WERI-Rb-1 (cell line): ENCODE measurements around the gene TPT1.
"Not testable (repeated sequence)": the region's sequence is repeated elsewhere in the genome, so short reads cannot be mapped to it uniquely, and the experiment has no call there.

Experiments used
- DNase-seq: peaks from one replicate; pipeline ENCODE4 v3.0.0-alpha.2; 2020
- H3K27ac ChIP-seq: fragments of 250-450 bp; sonication (Bioruptor Pico); 2 replicates; pipeline ENCODE4 v1.5.1; 2020; ENCODE audit warnings: mild to moderate bottlenecking, moderate library complexity
- H3K27me3 ChIP-seq: fragments of 250-450 bp; sonication (Bioruptor Pico); 2 replicates; pipeline ENCODE4 v1.5.1; 2021; ENCODE audit warnings: mild to moderate bottlenecking, low read depth, moderate library complexity; ENCODE audit not compliant: insufficient read depth, severe bottlenecking
- H3K36me3 ChIP-seq: fragments of 250-450 bp; sonication (Bioruptor Pico); 2 replicates; pipeline ENCODE4 v1.5.1; 2020; ENCODE audit warnings: mild to moderate bottlenecking, moderate library complexity
- H3K4me3 ChIP-seq: 2 replicates; pipeline ENCODE4 v1.5.1; 2011; ENCODE audit warnings: low read depth, mild to moderate bottlenecking, control low read depth, low read length
- H3K9me3 ChIP-seq: fragments of 250-450 bp; sonication (Bioruptor Pico); 2 replicates; pipeline ENCODE4 v1.5.1; 2021; ENCODE audit warnings: mild to moderate bottlenecking, moderate library complexity; ENCODE audit not compliant: severe bottlenecking
- TF ChIP-seq, protein P1 (sequence below): IDR thresholded peaks from 2 replicates; pipeline ENCODE4 v1.5.1; 2011; ENCODE audit warnings: low read depth, mild to moderate bottlenecking, control low read depth, inconsistent platforms, low read length

The TPT1 gene

GRCh38 chr13:45356966-45357672, 16.1 kb upstream of the TPT1 start:
- Histone ChIP-seq H3K27ac (no peak overlapping the region), H3K36me3 (no peaks in the 10 kb centered on the region), H3K27me3 (no peaks in the 10 kb centered on the region), H3K9me3 (no peaks in the 10 kb centered on the region), H3K4me3 (no peak overlapping the region)
- TF ChIP-seq, protein P1, sequence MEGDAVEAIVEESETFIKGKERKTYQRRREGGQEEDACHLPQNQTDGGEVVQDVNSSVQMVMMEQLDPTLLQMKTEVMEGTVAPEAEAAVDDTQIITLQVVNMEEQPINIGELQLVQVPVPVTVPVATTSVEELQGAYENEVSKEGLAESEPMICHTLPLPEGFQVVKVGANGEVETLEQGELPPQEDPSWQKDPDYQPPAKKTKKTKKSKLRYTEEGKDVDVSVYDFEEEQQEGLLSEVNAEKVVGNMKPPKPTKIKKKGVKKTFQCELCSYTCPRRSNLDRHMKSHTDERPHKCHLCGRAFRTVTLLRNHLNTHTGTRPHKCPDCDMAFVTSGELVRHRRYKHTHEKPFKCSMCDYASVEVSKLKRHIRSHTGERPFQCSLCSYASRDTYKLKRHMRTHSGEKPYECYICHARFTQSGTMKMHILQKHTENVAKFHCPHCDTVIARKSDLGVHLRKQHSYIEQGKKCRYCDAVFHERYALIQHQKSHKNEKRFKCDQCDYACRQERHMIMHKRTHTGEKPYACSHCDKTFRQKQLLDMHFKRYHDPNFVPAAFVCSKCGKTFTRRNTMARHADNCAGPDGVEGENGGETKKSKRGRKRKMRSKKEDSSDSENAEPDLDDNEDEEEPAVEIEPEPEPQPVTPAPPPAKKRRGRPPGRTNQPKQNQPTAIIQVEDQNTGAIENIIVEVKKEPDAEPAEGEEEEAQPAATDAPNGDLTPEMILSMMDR, result no peak
- no peak for DNase-seq

DNA sequence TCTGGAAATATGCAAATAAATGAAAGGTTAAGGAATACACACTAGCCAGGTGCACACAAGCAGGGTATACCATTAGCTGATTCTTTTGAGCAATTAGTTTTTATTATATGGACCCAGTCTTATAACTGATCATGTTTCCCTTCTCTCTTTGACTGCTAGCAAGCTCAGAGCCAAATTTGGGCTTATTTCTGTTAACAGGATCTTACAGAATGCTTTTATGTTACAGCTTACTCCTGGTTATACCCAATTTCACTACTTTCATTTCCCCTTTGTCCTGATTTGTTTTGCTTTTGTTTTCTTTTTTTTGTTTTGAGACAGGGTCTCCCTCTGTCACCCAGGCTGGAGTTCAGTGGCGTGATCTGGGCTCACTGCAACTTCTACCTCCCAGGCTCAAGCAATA, 12.9 kb upstream of the TPT1 start:
- Histone ChIP-seq H3K9me3 (no peaks in the 10 kb centered on the region), H3K27me3 (no peaks in the 10 kb centered on the region), H3K27ac (no peak overlapping the region), H3K36me3 (no peaks in the 10 kb centered on the region; the same call in 1 of the 2 replicates), H3K4me3 (no peak overlapping the region)
- DNase-seq, result no peak
- TF ChIP-seq, protein P1, result no peak

DNA sequence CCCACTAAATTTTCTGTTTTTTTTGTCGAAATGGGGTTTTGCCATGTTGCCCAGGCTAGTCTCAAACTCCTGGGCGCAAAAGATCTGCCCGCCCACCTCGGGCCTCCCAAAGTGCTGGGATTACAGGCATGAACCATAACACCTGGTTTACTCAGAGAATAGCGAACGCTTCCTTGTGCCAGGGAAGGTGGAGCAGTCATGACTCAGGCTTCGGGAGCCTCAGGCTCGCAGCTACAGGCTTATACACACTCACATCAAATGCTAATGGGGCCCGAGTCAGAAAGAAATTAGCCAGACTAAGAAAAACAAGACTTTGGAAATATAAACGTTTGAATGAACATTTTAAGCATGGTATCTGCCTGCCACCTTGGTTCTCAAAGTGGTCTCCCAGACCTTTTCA, 11.0 kb upstream of the TPT1 start:
- no peak for DNase-seq
- H3K4me3 ChIP-seq, result no peak overlapping the region
- H3K36me3 ChIP-seq, result no peaks in the 10 kb centered on the region; the same call in 1 of the 2 replicates
- TF ChIP-seq, protein P1, result no peak
- H3K9me3 ChIP-seq, result no peaks in the 10 kb centered on the region
- no peak overlapping the region for H3K27ac ChIP-seq
- no peaks in the 10 kb centered on the region for H3K27me3 ChIP-seq

DNA sequence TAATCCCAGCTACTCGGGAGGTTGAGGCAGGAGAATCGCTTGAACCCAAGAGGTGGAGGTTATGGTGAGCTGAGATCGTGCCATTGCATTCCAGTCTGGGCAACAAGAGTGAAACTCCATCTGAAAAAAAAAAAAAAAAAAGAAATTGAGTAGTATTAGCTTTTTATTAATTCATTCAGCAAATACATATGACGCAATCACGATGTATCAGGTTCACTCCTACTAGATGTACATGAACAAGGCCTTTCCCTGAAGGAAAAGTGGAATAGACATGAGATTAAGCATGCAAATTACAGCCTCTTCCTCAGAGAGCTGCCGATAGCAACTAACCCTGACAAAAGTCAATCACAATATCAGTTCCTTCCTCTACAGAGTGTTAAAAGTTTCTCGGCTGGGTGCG, 9.2 kb upstream of the TPT1 start:
- TF ChIP-seq, protein P1, result no peak
- Histone ChIP-seq H3K9me3 (no peaks in the 10 kb centered on the region), H3K36me3 (no peaks in the 10 kb centered on the region; the same call in none of the 2 replicates), H3K27me3 (no peaks in the 10 kb centered on the region), H3K4me3 (no peak overlapping the region), H3K27ac (no peak overlapping the region)
- DNase-seq, result no peak

GRCh38 chr13:45349438-45349837, 8.5 kb upstream of the TPT1 start:
- Histone ChIP-seq H3K36me3 (no peaks in the 10 kb centered on the region; the same call in none of the 2 replicates), H3K27ac (no peak overlapping the region)
- TF ChIP-seq, protein P1, result no peak

DNA sequence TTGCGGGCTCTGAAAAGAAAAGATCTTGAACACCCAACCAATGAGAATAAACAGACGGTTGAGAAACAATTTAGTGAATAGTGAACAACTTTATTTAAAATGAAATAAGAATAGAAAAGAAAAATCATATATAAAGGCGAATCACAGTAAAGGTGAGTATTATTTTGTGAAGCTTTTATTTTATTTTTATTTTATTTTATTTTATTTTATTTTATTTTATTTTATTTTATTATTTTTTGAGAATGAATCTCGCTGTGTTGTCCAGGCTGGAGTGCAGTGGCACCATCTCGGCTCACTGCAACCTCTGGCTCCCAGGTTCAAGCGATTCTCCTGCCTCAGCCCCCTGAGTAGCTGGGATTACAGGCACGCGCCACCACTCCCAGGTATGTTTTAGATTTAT, 3.1 kb upstream of the TPT1 start:
- peaks cover 18% of the 10 kb centered on the region for H3K36me3 ChIP-seq
- H3K9me3 ChIP-seq, DNase-seq, H3K27me3 ChIP-seq, H3K27ac ChIP-seq, H3K4me3 ChIP-seq: not testable (repeated sequence)

More at GRCh38 chr13:45349438-45349837, 8.5 kb upstream of the TPT1 start:
- DNase-seq, result no peak
- H3K27me3 ChIP-seq, result no peaks in the 10 kb centered on the region
- H3K4me3 ChIP-seq, result no peak overlapping the region
- no peaks in the 10 kb centered on the region for H3K9me3 ChIP-seq

- DNase-seq, H3K27ac ChIP-seq, H3K9me3 ChIP-seq, H3K27me3 ChIP-seq, H3K4me3 ChIP-seq: not testable (repeated sequence)
- H3K36me3 ChIP-seq, result peaks cover 27% of the 10 kb centered on the region
Observed at GRCh38 chr13:45343102-45343501, 2.1 kb upstream of the TPT1 start.

DNA sequence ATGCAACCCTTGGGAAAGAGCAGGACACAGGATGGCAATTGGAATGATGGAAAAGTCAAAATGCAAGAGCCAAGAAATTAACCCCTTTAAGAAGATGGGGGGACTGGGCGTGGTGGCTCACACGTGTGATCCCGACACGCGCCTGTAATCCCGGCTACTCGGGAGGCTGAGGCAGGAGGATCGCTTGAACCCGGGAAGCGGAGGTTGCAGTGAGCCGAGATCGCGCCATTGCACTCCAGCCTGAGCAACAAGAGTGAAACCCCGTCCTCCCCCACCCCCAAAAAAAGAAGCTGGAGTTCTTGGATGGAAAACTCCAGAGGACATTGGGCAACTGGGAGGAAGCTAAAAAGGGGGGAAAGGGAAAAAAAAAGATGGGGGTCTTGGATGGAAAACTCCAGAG, 1.7 kb upstream of the TPT1 start:
- peaks cover 32% of the 10 kb centered on the region for H3K36me3 ChIP-seq

More for the DNA sequence above, 1.7 kb upstream of the TPT1 start:
- H3K4me3 ChIP-seq, H3K27ac ChIP-seq, H3K27me3 ChIP-seq, H3K9me3 ChIP-seq, DNase-seq: not testable (repeated sequence)
